ENCODE data around the gene TRIP6. TPM values are rescaled to one million over a fixed set of nuclear protein-coding genes. Genes with fewer than 3 reads are reported as not detected.

The TRIP6 gene
- total RNA-seq, 4 donors from 2014 or later, result 71.9 to 94.3 (median 89.5) TPM

GRCh38 chr7:100878685-100879084 is 11.5 kb downstream of the TRIP6 start:
- TF ChIP-seq POLR2AphosphoS5 (IDR thresholded peaks at IDR 0.05) (no peak), EP300 (IDR thresholded peaks at IDR 0.05) (no peak), CTCF (IDR thresholded peaks at IDR 0.05) (no peak), POLR2A (IDR thresholded peaks at IDR 0.05) (no peak)
- no peak for ATAC-seq
- peaks cover 0 to 65% of the 10 kb centered on the region in 2 donors for H3K36me3 ChIP-seq
- no peak overlapping the region for H3K4me3 ChIP-seq
- peaks cover 3 to 70% (median 18%) of the 10 kb centered on the region in 3 donors for H3K4me1 ChIP-seq
- no peak overlapping the region for H3K27ac ChIP-seq
- H3K27me3 ChIP-seq, result no peaks in the 10 kb centered on the region
- 81% methylated on average over 4 of the region's 6 CpGs; no CpG with 5 or more reads in 1 of the 2 donors for WGBS, 2 donors (ENCODE audit: low coverage in 1 of 2)
- H3K9me3 ChIP-seq, result no peaks in the 10 kb centered on the region

DNA sequence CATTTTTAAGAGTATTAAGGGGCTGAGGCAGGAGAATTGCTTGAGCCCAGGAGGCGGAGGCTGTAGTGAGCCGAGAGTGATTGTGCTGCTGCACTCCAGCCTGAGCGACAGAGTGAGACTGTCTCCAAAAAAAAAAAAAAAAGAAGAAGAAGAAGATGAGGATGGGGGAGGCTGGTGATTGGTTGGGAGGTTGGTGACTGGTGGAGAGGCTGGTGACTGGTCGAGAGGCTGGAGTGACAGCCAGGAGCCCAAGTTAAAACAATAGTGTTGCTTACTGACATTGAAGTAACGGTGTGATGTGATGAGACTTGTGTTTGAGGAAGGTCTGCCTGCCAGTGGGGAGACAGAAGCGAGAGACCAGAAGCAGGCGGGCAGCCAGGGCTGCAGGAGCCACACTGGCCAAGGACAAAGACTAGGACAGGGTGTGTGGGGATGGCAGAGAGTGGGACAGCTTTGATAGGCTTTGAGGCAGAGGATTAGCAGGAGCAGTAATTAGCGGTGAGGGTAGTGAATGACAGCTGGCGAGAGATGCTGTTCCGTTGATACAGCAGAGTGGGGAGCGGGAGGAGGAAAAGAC is 12.6 kb downstream of the TRIP6 start:
- H3K4me1 ChIP-seq, result peaks cover 3 to 60% (median 13%) of the 10 kb centered on the region in 3 donors
- H3K36me3 ChIP-seq, result peaks cover 0 to 72% of the 10 kb centered on the region in 2 donors
- WGBS, 2 donors (ENCODE audit: low coverage in 1 of 2), result 75 to 76% methylated on average over 7 to 10 of the region's 11 CpGs
- no peak overlapping the region for H3K27ac ChIP-seq
- ATAC-seq, result no peak
- H3K4me3 ChIP-seq, result no peak overlapping the region
- H3K27me3 ChIP-seq, result no peaks in the 10 kb centered on the region
- no peaks in the 10 kb centered on the region for H3K9me3 ChIP-seq
- TF ChIP-seq POLR2AphosphoS5 (IDR thresholded peaks at IDR 0.05) (no peak), EP300 (IDR thresholded peaks at IDR 0.05) (no peak)

DNA sequence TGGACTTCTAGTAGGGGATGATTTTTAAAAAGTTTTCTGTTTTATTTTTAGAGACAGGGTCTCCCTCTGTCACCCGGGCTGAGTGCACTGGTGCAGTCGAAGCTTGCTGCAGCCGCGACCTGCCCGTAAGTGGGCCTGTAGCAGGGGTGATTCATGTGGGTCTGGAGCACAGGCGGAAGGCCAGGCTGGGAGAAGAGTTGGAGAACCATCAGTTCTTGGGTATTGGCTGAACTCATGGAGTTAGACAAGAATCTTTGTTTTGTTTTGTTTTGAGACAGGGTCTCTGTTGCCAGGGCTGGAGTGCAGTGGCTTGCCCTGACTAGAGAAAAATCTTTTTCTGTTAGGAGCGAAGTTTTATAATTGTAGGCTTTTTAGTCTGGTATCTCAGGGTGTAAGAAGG is 13.5 kb downstream of the TRIP6 start:
- H3K4me1 ChIP-seq, result peaks cover 3 to 58% (median 13%) of the 10 kb centered on the region in 3 donors
- H3K9me3 ChIP-seq, result no peaks in the 10 kb centered on the region
- peaks cover 0 to 81% of the 10 kb centered on the region in 2 donors for H3K36me3 ChIP-seq
- 95% methylated on average over 2 of the region's 7 CpGs; no CpG with 5 or more reads in 1 of the 2 donors for WGBS, 2 donors (ENCODE audit: low coverage in 1 of 2)
- no peak overlapping the region for H3K27ac ChIP-seq
- no peaks in the 10 kb centered on the region for H3K27me3 ChIP-seq
- no peak for ATAC-seq
- TF ChIP-seq EP300 (IDR thresholded peaks at IDR 0.05) (no peak), POLR2A (IDR thresholded peaks at IDR 0.05) (no peak), CTCF (IDR thresholded peaks at IDR 0.05) (no peak), POLR2AphosphoS5 (IDR thresholded peaks at IDR 0.05) (no peak)
- H3K4me3 ChIP-seq, result no peak overlapping the region

DNA sequence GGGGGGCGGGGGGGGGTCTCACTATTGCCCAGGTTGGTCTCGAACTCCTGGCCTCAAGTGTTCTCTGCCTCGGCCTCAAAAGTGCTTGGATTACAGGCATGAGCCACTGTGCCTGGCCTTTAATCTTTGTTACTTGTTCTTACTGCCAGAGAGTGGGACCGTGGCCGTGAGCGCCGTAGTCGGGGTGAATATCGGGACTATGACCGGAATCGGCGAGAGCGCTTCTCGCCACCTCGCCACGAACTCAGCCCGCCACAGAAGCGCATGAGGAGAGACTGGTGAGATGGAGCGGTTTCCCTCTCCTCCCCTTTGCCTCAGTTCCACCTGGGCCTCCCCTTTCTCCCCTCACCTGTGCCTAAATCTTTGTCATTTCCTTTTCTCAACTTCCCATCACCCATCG is 13.9 kb downstream of the TRIP6 start:
- no peak for TF ChIP-seq POLR2AphosphoS5 (IDR thresholded peaks at IDR 0.05)
- no peak for TF ChIP-seq CTCF (IDR thresholded peaks at IDR 0.05)
- no peak for TF ChIP-seq POLR2A (IDR thresholded peaks at IDR 0.05)
- no peak for TF ChIP-seq EP300 (IDR thresholded peaks at IDR 0.05)
- H3K27ac ChIP-seq, result no peak overlapping the region
- ATAC-seq, result no peak

DNA sequence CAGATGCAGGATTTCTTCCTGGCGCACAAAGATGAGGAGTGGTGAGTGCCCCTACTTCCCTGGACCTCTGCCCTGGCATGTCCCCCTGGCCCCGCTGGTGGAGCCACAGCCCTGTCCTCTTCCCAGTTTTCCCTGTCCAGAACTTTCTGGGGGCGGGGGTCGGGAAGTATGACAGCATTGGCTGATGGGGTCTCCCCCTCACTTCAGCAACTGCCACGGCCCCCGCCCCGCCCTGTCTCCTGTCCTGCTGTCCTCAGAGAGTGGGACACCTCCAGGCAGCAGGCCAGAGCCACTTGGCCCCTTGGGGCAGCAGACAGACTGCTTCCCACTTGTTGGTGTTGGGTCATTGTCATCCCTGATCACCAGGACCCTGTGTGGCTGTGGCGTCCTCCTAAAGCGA is 15.0 kb downstream of the TRIP6 start:
- no peaks in the 10 kb centered on the region for H3K9me3 ChIP-seq
- H3K4me1 ChIP-seq, result peaks cover 0 to 54% (median 0%) of the 10 kb centered on the region in 3 donors
- H3K36me3 ChIP-seq, result peaks cover 0 to 97% of the 10 kb centered on the region in 2 donors
- no peak overlapping the region for H3K4me3 ChIP-seq
- WGBS, 2 donors (ENCODE audit: low coverage in 1 of 2), result 100% methylated on average over 2 of the region's 9 CpGs
- H3K27ac ChIP-seq, result no peak overlapping the region
- no peaks in the 10 kb centered on the region for H3K27me3 ChIP-seq
- no peak for ATAC-seq
- TF ChIP-seq CTCF (IDR thresholded peaks at IDR 0.05), result no peak
- TF ChIP-seq POLR2AphosphoS5 (IDR thresholded peaks at IDR 0.05), result no peak
- TF ChIP-seq EP300 (IDR thresholded peaks at IDR 0.05), result no peak
- TF ChIP-seq POLR2A (IDR thresholded peaks at IDR 0.05), result no peak

More for the DNA sequence above, 13.9 kb downstream of the TRIP6 start:
- H3K27me3 ChIP-seq, result no peaks in the 10 kb centered on the region
- H3K4me1 ChIP-seq, result peaks cover 0 to 54% (median 9%) of the 10 kb centered on the region in 3 donors
- H3K9me3 ChIP-seq, result no peaks in the 10 kb centered on the region
- peaks cover 0 to 86% of the 10 kb centered on the region in 2 donors for H3K36me3 ChIP-seq
- no peak overlapping the region for H3K4me3 ChIP-seq
- WGBS, 2 donors (ENCODE audit: low coverage in 1 of 2), result 93 to 100% methylated on average over 1 to 12 of the region's 20 CpGs
